Fibroblast of lung (primary cell): ENCODE results near the gene MYO1D.

Source experiments
- EZH2 ChIP-seq: IDR thresholded peaks from 2 replicates; pipeline ENCODE4 v1.5.1; 2012; ENCODE audit warnings: low read length, control low read depth, mild to moderate bottlenecking; ENCODE audit errors: missing control alignments
- TF ChIP-seq, protein P1 (sequence below), 2 donors: IDR thresholded peaks in 1 of 2; conservative IDR thresholded peaks in 1 of 2; 1 replicate in 1 of 2; 2 replicates in 1 of 2; pipeline ENCODE4 v1.5.1; 2011 to 2012; ENCODE audit warnings: low read length in 2 of 2, control low read depth in 1 of 2, inconsistent platforms in 1 of 2, low read depth in 1 of 2, mild to moderate bottlenecking in 1 of 2

DNA sequence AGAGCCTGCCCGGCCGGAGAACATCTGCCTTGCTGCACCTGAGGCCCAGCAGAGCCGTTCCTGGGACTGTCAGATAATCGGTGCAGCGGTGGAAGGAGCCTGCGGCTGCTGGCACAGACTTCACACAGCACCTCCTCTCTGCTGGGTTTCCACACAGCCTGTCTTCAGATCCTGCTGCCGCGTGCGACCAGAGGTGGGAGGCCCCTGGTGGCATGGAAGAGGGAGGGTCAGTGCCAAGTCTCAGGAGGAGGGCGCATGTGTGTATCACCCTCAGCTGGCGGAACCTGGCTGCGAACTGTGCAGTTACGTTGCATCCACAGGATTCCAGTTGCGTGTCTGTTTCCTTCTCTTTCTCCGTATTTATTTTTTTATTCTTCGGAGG lies 386.8 kb downstream of the MYO1D start:
- TF ChIP-seq, protein P1, sequence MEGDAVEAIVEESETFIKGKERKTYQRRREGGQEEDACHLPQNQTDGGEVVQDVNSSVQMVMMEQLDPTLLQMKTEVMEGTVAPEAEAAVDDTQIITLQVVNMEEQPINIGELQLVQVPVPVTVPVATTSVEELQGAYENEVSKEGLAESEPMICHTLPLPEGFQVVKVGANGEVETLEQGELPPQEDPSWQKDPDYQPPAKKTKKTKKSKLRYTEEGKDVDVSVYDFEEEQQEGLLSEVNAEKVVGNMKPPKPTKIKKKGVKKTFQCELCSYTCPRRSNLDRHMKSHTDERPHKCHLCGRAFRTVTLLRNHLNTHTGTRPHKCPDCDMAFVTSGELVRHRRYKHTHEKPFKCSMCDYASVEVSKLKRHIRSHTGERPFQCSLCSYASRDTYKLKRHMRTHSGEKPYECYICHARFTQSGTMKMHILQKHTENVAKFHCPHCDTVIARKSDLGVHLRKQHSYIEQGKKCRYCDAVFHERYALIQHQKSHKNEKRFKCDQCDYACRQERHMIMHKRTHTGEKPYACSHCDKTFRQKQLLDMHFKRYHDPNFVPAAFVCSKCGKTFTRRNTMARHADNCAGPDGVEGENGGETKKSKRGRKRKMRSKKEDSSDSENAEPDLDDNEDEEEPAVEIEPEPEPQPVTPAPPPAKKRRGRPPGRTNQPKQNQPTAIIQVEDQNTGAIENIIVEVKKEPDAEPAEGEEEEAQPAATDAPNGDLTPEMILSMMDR (conservative IDR thresholded peaks at IDR 0.05 in 1 of 2, IDR thresholded peaks at IDR 0.05 in 1 of 2; ENCODE audit: low read depth in 1 of 2, low read length in 2 of 2): no peak
- TF ChIP-seq EZH2: no peak
